Measurements from ENCODE around the gene CALHM5. TPM values are rescaled to one million over a fixed set of nuclear protein-coding genes. Genes with fewer than 3 reads are reported as not detected.

CALHM5 gene
- total RNA-seq, 1 donor from 2014 or later = 2.2 TPM

DNA sequence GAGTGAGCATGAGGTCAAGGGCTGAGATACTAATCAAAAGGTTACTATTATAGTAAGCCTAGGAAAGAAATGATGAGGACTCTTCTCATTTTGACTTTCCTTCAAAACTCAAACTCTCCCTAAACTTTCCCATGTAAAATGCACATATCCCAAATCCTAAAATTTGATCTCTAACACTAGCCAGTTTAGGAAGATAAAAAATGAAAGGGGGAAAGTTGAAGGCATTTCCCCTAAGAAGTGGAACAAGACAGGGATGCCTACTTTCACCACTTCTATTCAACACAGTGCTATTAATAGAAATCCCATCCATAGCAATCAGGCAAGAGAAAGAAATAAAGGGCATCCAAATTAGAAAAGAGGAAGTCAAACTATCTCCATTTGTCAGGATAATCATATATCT lies 2.9 kb upstream of the CALHM5 start:
- no peak for DNase-seq (ENCODE audit: extremely low spot score in 2 of 2)
- Histone ChIP-seq H3K4me3 (no peak overlapping the region), H3K27ac (no peak overlapping the region), H3K27me3 (no peaks in the 10 kb centered on the region), H3K4me1 (peaks cover 6% of the 10 kb centered on the region), H3K9me3 (no peaks in the 10 kb centered on the region), H3K36me3 (no peaks in the 10 kb centered on the region)
- intact Hi-C loops (cut with DNase I) = no loop called here
- TF ChIP-seq POLR2AphosphoS5 (IDR thresholded peaks at IDR 0.05; ENCODE audit: insufficient read depth in 1 of 2, low read depth in 1 of 2) (no peak), POLR2A (IDR thresholded peaks at IDR 0.05) (no peak)
- TF ChIP-seq, protein P1, sequence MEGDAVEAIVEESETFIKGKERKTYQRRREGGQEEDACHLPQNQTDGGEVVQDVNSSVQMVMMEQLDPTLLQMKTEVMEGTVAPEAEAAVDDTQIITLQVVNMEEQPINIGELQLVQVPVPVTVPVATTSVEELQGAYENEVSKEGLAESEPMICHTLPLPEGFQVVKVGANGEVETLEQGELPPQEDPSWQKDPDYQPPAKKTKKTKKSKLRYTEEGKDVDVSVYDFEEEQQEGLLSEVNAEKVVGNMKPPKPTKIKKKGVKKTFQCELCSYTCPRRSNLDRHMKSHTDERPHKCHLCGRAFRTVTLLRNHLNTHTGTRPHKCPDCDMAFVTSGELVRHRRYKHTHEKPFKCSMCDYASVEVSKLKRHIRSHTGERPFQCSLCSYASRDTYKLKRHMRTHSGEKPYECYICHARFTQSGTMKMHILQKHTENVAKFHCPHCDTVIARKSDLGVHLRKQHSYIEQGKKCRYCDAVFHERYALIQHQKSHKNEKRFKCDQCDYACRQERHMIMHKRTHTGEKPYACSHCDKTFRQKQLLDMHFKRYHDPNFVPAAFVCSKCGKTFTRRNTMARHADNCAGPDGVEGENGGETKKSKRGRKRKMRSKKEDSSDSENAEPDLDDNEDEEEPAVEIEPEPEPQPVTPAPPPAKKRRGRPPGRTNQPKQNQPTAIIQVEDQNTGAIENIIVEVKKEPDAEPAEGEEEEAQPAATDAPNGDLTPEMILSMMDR (IDR thresholded peaks at IDR 0.05) = no peak

DNA sequence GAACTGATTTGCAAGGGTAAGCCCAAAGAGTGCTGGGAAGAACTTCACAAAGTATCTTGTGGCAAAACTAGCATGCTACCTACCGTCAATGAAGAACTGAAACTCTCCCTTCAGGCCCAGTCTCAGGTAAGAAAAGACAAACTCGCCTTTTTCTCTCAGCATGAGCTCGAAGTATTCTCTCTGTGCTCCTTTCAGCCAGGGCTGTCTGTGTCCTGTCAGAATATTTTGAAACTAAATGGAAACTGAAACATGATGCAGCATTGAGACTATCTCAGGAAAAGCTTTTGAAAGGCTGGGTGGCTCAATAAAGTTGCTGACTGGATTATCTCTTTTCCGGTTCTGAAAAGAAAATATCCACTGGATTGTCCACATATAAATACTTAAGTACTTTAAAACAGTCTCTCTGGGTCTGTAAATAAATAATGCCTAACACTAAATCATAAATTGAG lies 696 bp downstream of the CALHM5 start:
- H3K27me3 ChIP-seq = no peaks in the 10 kb centered on the region
- H3K9me3 ChIP-seq = no peaks in the 10 kb centered on the region
- no peaks in the 10 kb centered on the region for H3K36me3 ChIP-seq
- no peak for DNase-seq (ENCODE audit: extremely low spot score in 2 of 2)
- intact Hi-C loops (cut with DNase I) = loop anchor here (5.0 kb wide), 1 partner anchor 120 kb away; no protein-coding TSS in a partner anchor
- TF ChIP-seq POLR2A (IDR thresholded peaks at IDR 0.05) (no peak), POLR2AphosphoS5 (IDR thresholded peaks at IDR 0.05; ENCODE audit: insufficient read depth in 1 of 2, low read depth in 1 of 2) (no peak)
- TF ChIP-seq, protein P1 (IDR thresholded peaks at IDR 0.05) = no peak
- peaks cover 21% of the 10 kb centered on the region for H3K4me1 ChIP-seq
- peak overlapping the region; percentile 82 for H3K27ac ChIP-seq
- peak overlapping the region; percentile 37 to 43 for H3K4me3 ChIP-seq

DNA sequence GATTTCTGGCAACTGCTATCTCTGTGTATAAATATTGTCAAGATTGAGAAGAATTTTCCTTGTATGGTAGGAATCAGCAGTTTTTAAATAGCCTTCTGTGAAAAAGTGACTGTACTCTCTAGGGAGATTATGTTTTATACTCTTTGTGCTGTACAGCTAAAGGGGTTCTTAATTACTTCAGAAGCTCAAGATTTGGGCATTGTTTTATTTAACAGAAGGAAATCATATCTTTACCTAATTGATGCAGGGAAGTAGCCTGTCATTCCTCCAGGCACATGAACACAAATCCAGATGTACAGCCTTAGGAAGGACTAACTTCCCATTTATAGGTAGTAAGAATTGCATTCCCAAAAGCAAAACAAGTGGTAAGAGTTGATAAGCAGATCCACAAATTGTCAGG lies 1.3 kb downstream of the CALHM5 start:
- DNase-seq (ENCODE audit: extremely low spot score in 2 of 2) = no peak
- no peaks in the 10 kb centered on the region for H3K27me3 ChIP-seq
- intact Hi-C loops (cut with DNase I) = loop anchor here (5.0 kb wide), 1 partner anchor 120 kb away; no protein-coding TSS in a partner anchor
- no peak overlapping the region for H3K27ac ChIP-seq
- no peaks in the 10 kb centered on the region for H3K36me3 ChIP-seq
- H3K4me3 ChIP-seq = peak overlapping the region; percentile 37 to 43
- no peak for TF ChIP-seq POLR2A (IDR thresholded peaks at IDR 0.05)
- no peak for TF ChIP-seq POLR2AphosphoS5 (IDR thresholded peaks at IDR 0.05; ENCODE audit: insufficient read depth in 1 of 2, low read depth in 1 of 2)
- TF ChIP-seq, protein P1 (IDR thresholded peaks at IDR 0.05) = no peak
- peaks cover 21% of the 10 kb centered on the region for H3K4me1 ChIP-seq
- no peaks in the 10 kb centered on the region for H3K9me3 ChIP-seq

DNA sequence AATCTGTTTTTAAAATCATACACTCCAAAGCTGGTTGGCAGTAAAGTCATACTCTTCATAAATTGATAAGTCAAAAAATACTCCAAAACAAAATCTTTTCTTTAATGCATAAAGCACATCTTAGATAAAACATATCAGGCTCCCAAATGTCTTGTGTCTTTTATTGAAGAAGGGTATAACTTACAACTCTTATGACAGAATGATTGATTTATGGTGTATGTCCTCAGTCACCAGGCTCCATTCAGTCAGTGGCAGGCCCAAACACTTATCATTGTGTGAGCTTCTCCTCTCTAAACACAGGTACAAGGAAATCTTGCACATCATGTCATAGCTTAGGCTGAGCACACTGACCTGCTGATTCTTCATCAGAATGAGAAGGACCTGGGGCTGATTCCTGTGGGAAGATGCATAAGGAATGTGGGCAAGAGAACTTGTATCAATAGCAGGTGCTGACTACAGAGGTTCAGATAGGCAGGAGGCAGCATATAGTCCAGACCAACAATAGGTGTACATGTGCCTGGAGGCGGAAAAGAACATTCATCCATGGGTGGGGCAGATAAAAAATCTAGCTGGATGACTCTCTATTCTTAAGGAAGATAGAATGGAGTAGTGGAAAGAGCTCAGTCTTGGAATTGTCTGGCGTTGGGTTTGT lies 1.9 kb downstream of the CALHM5 start:
- TF ChIP-seq POLR2A (IDR thresholded peaks at IDR 0.05) = no peak
- TF ChIP-seq, protein P1 (IDR thresholded peaks at IDR 0.05) = no peak
- no peak for TF ChIP-seq POLR2AphosphoS5 (IDR thresholded peaks at IDR 0.05; ENCODE audit: insufficient read depth in 1 of 2, low read depth in 1 of 2)
- H3K4me1 ChIP-seq = peaks cover 21% of the 10 kb centered on the region
- H3K36me3 ChIP-seq = no peaks in the 10 kb centered on the region
- H3K27me3 ChIP-seq = no peaks in the 10 kb centered on the region
- no peak for DNase-seq (ENCODE audit: extremely low spot score in 2 of 2)
- no peak overlapping the region for H3K27ac ChIP-seq
- H3K9me3 ChIP-seq = no peaks in the 10 kb centered on the region
- H3K4me3 ChIP-seq = peak overlapping the region in 1 of 2 donors; percentile 43
- intact Hi-C loops (cut with DNase I) = loop anchor here (5.0 kb wide), 1 partner anchor 121 kb away; no protein-coding TSS in a partner anchor

DNA sequence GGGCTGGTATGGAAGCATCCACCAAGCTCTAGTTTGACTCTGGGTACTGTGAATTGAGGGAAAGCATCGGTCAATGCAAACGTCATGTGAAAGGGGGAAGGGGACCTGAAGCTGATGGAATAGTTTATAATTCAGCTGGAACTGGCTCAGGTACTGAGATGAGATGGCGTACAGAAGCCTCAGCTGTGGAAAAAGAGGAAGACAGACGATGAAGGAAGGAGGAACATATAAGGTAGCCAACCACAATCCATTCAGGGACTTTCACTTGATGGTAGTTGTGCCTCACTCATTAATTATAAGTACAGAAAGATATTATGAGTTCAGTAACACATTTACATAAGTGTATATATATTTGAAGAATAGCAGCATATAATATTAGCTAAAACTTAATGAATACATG lies 2.7 kb downstream of the CALHM5 start:
- Histone ChIP-seq H3K36me3 (no peaks in the 10 kb centered on the region), H3K27me3 (no peaks in the 10 kb centered on the region), H3K4me1 (peaks cover 21% of the 10 kb centered on the region), H3K4me3 (no peak overlapping the region), H3K9me3 (no peaks in the 10 kb centered on the region), H3K27ac (no peak overlapping the region)
- no peak for DNase-seq (ENCODE audit: extremely low spot score in 2 of 2)
- intact Hi-C loops (cut with DNase I) = loop anchor here (5.0 kb wide), 1 partner anchor 122 kb away; no protein-coding TSS in a partner anchor
- TF ChIP-seq POLR2A (IDR thresholded peaks at IDR 0.05) (no peak), POLR2AphosphoS5 (IDR thresholded peaks at IDR 0.05; ENCODE audit: insufficient read depth in 1 of 2, low read depth in 1 of 2) (no peak)
- TF ChIP-seq, protein P1 (IDR thresholded peaks at IDR 0.05) = no peak

All from vagina (tissue), 2 donors.